ENCODE results near the gene ASCC3.

DNA sequence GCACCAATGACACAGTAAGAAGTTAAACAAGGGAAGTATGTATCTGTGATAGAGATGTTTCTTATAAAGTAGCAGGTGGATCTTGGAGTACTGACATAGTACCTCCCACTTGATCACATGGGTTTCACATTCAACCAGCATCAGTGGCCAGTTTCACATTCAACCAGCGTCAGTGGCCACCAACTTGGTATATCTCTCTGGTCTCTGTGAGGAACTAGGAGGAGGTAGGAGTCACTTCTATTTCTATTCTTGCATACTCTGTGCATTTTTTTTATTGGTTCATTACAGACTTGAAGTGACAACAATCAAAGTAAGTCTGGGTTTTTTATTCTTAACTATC lies 216.1 kb downstream of the ASCC3 start:
- no peak for TF ChIP-seq CTCF (IDR thresholded peaks at IDR 0.05; ENCODE audit: extremely low read depth in 1 of 2, insufficient read depth in 1 of 2, low read depth in 1 of 2, low read length in 2 of 2)
- TF ChIP-seq GATA2 (IDR thresholded peaks at IDR 0.05; ENCODE audit: insufficient read depth, insufficient read length, low read depth, low read length) = no peak
- TF ChIP-seq POLR2A (IDR thresholded peaks at IDR 0.05; ENCODE audit: low read depth, low read length) = no peak
- no peak for TF ChIP-seq MAX (IDR thresholded peaks at IDR 0.05; ENCODE audit: insufficient read depth, insufficient read length)
- TF ChIP-seq EZH2 (IDR thresholded peaks at IDR 0.05; ENCODE audit: borderline replicate concordance, low read depth, low read length, severe bottlenecking) = no peak
